Right forelimb (tissue), 1 donor: ENCODE measurements around the gene HMGCS1.
"Not testable (repeated sequence)": the region's sequence is repeated elsewhere in the genome, so short reads cannot be mapped to it uniquely, and the experiment has no call there.

Experiments
- DNase-seq: peaks from one replicate; pipeline ENCODE4 v3.0.0-alpha.2; 2018

Gene HMGCS1

GRCh38 chr5:43312076-43312661 lies 1.0 kb downstream of the HMGCS1 start:
- DNase-seq = no peak

GRCh38 chr5:43309637-43310036 lies 3.6 kb downstream of the HMGCS1 start:
- DNase-seq = no peak

GRCh38 chr5:43309122-43309521 lies 4.1 kb downstream of the HMGCS1 start:
- DNase-seq = no peak

GRCh38 chr5:43306954-43307353 lies 6.3 kb downstream of the HMGCS1 start:
- DNase-seq = not testable (repeated sequence)

- DNase-seq = no peak
Observed at GRCh38 chr5:43305948-43306565, 7.2 kb downstream of the HMGCS1 start.

GRCh38 chr5:43304525-43304924 lies 8.7 kb downstream of the HMGCS1 start:
- DNase-seq = no peak

GRCh38 chr5:43303242-43303641 lies 10.0 kb downstream of the HMGCS1 start:
- no peak for DNase-seq

GRCh38 chr5:43302481-43302880 lies 10.7 kb downstream of the HMGCS1 start:
- DNase-seq = no peak

GRCh38 chr5:43301653-43302091 lies 11.5 kb downstream of the HMGCS1 start:
- DNase-seq = no peak

- no peak for DNase-seq
Observed at GRCh38 chr5:43300112-43300511, 13.1 kb downstream of the HMGCS1 start.

- no peak for DNase-seq
Observed at GRCh38 chr5:43298443-43298842, 14.8 kb downstream of the HMGCS1 start.

- DNase-seq = no peak
Observed at GRCh38 chr5:43296835-43297234, 16.4 kb downstream of the HMGCS1 start.

- DNase-seq = no peak
Observed at GRCh38 chr5:43295202-43295601, 18.0 kb downstream of the HMGCS1 start.

GRCh38 chr5:43294226-43294625 lies 19.0 kb downstream of the HMGCS1 start:
- no peak for DNase-seq

GRCh38 chr5:43290726-43291125 lies 22.5 kb downstream of the HMGCS1 start:
- no peak for DNase-seq

GRCh38 chr5:43288269-43288831 lies 24.9 kb downstream of the HMGCS1 start:
- no peak for DNase-seq

- no peak for DNase-seq
Observed at GRCh38 chr5:43287493-43287892, 25.7 kb downstream of the HMGCS1 start.

- DNase-seq = no peak
Observed at GRCh38 chr5:43286623-43287022, 26.6 kb downstream of the HMGCS1 start.

GRCh38 chr5:43281840-43282658 lies 31.2 kb downstream of the HMGCS1 start:
- no peak for DNase-seq

- DNase-seq = no peak
Observed at GRCh38 chr5:43279548-43280274, 33.5 kb downstream of the HMGCS1 start.

GRCh38 chr5:43275391-43275790 lies 37.8 kb downstream of the HMGCS1 start:
- no peak for DNase-seq

- no peak for DNase-seq
Observed at GRCh38 chr5:43274435-43275114, 38.6 kb downstream of the HMGCS1 start.
